GM18507 (cell line): ENCODE measurements around the gene MED16.
"Not testable (repeated sequence)": the region's sequence is repeated elsewhere in the genome, so short reads cannot be mapped to it uniquely, and the experiment has no call there.

ENCODE experiments used
- DNase-seq: peaks from one replicate; pipeline ENCODE4 v3.0.0; 2011; ENCODE audit warnings: low read depth; ENCODE audit not compliant: insufficient read length; ENCODE audit errors: extremely low spot score
- FAIRE-seq: peaks from 2 replicates; lab custom pipeline; 2011; peaks lifted over from hg19 to GRCh38; lab: Jason Lieb, UNC

MED16 gene

DNA sequence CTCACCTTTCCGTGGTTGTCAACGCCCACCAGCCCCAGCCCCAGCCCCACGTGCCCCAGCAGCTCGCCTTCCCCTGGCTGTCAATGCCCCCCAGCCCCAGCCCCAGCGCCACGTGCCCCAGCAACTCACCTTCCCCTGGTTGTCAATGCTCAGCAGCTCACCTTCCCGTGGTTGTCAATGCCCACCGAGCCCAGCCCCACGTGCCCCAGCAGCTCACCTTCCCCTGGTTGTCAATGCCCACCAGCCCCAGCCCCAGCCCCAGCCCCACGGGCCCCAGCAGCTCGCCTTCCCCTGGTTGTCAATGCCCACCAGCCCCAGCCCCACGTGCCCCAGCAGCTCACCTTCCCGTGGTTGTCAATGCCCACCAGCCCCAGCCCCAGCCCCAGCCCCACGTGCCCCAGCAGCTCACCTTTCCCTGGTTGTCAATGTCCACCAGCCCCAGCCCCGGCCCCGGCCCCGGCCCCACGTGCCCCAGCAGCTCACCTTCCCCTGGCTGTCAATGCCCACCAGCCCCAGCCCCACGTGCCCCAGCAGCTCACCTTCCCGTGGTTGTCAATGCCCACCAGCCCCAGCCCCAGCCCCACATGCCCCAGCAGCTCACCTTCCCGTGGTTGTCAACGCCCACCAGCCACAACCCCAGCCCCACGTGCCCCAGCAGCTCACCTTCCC, 14.9 kb downstream of the MED16 start:
- DNase-seq, FAIRE-seq: not testable (repeated sequence)

DNA sequence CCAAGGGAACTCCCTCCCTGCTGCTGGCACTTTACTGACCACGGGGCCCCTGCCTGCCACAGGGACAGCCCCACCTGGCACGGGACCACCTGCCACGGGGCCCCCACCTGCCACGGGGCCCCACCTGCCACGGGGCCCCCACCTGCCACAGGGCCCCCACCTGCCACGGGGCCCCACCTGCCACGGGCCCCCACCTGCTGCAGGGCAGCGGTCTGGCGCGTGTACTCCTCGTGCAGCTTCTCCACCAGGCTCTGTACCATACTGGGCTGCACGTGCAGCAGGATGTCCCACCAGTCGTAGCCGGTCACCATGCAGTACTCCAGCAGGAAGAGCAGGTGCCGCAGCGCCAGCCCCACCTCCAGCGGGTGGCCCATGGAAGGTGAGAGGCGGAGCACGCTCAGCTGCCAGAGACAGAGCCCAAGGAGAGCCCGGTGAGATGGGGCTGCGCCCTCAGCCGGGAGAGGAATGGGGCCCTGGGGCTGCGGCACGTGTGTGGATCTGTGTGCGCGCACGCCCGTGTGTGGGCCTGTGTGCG, 16.1 kb downstream of the MED16 start:
- DNase-seq (no peak), FAIRE-seq (no peak)

DNA sequence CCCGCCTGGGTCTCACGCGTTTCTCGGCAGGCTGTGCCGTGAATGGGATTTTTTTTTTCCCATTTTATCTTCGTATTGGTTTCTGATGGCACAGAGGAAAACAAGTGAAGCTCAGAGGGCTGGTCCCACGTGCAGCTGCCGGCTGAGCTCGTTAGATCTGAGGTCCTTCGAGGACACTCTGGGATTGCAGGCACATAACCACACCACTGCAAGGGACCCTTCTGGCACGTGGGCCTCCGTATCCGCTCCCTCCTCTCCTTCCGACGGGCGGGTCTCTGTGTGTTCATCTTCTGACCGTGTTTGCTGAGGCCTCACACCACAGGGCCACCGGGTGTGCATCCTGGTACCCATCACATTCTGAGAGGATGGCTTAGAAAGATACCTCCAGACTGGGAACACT, 16.9 kb downstream of the MED16 start:
- no peak for FAIRE-seq
- no peak for DNase-seq

DNA sequence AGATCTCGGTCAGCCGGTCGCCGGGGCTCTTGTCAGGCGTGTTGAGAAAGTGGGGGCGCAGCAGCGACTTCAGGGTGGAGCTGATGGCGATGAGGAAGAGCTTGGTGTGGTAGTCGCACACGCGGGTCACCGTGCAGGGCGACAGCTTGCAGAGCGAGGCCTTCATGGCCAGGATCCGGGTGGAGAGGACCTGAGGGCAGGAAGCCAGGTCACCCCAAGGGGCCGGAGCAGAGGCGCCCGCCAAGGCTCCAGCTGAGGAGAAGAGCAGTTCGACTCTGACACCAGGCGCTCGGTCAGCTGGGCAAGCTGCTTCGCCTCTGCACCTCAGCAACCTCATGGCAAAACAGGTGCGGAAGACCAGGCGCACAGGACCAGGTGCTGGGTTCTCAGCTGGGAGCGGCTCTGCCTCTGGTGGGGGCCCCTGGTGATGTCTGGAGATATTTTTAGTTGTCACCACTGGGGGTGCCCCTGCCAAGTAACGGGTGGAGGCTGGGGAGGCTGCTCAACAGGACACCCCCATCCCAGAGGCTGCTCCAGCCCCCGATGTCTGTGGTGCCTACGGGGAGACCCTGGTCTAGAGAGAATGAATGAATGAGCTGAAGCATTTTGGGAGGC, 17.6 kb downstream of the MED16 start:
- no peak for FAIRE-seq
- DNase-seq, result no peak

DNA sequence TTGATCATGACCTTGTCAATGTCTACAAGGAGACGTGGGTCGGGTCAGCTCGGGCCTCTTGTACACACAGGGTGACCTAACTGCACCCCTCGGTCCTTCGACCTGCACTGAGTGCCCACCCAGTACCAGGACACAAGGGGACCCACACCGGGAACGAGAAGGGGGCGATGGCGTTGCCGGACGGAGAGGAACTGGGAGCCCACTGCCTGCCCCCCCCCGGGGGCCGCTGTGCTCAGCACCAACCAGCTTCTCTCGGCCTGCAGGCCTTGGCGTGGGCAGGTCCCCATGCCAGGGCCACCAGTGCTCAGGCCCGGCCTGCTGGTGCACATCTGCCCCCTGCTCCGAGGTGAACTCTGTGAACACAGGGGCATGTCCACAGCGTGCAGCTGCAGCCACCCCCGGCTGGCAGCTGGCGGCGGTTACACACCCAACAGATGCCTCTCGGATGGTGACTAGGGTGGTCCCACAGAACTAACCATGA, 19.4 kb downstream of the MED16 start:
- DNase-seq, result no peak
- FAIRE-seq, result no peak

DNA sequence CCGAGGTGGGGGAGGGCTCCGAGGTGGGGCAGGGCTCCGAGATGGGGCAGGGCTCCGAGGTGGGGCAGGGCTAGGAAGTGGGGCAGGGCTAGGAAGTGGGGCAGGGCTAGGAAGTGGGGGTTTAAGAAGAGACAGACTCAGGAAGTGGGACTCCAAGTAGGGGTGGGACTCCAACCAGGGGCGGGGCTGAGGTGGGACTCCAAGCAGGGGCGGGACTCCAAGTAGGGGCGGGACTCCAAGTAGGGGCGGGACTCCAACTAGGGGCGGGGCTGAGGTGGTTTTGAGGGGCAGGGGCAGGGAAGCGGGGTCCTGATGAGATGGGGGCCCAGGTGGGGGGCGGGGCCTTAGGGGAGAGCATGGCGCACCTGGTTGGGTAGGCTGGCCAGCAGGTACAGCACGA, 19.9 kb downstream of the MED16 start:
- DNase-seq (peak; percentile 58), FAIRE-seq (no peak)

DNA sequence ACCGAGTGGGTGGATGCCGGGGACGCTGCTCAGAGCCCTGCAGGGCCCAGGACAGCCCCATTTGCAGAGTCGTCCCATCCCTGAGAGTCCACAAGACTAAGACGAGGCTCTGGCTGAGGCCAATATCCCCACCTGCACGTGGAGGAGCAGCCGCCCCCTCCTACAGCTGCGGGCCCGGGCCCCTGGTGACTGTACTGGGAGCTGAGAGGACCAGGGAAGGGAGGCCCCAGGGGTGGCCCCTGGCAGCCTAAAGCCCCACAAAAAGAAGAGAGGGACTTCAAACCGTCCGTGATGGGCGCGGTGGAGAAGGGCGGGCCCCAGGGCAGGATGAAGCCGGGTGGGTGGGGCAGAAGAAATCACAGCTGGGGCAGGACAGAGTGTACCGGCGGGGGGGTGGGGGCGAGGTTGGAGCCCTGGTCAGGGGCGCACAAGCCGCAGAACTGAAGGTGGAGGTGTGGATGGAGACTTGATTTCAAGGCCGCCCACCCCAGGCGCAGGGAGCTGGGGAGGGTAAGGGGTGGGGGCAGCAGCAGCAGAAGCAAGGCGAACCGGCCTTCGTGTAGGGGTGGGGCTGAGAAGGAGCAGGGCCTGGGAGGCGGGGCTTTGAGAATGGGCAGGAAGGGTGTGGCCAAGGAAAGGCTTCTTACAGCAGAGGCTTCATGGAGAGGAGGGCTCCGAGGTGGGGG, 20.6 kb downstream of the MED16 start:
- FAIRE-seq, result peak; percentile 88

DNA sequence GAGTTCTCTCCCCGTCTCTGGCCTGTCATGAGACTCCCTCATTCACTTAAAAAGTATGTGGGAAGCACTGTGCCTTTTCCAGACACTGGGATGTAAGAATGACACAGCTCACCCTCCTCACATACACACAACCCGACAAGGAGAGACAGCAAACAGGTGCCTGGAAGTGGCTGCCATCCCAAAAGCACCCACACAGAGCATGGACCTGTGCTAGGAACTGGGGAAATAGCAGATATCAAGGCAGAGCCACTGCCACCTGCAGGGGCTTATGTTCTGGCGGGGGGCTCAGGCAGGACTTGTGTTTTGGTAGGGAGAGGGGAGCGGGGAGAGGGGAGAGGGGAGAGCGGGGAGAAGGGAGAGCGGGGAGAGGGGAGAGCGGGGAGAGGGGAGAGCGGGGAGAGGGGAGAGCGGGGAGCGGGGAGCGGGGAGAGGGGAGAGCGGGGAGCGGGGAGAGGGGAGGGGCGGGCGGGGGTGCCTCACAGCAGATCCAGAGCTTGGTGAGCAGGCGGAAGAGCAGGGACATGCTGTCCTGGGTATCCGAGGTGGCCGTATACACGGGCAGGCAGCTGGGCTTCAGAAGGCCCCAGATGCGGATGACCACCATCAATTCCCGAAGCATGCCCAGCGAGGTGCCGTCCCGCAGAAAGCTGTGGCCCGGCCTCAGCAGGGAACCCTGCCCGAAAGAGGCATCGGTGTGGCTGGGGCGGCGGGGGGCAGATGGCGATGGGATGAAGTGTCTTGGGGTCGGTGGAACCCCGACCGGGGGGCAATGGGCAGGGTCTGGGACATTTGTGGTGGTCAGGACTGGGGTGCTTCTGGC, 21.3 kb downstream of the MED16 start:
- DNase-seq (no peak), FAIRE-seq (no peak)

More for the DNA sequence above, 20.6 kb downstream of the MED16 start:
- peak; percentile 67 for DNase-seq

DNA sequence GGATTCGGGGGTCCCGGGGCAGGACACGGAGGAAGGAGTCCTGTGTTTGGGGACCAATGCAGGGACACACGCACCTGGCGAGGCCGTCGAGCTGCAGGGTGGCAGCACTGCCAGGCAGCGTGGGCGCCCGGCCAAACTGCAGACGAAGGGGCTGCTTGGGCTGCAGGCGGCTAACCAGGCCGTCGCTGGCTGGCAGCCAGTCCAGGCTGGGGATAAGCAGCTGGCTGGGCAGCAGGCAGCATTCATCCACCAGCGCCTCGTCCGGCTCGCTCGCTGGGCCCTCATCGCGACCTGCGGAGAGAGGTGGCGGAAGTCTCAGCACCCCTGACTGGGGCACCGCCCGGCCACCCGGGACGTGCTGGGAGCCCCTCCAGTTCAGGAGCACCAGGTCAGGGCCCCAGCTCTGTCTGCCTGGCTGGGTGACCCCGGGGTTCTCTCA, 22.0 kb downstream of the MED16 start:
- FAIRE-seq (no peak), DNase-seq (no peak)

DNA sequence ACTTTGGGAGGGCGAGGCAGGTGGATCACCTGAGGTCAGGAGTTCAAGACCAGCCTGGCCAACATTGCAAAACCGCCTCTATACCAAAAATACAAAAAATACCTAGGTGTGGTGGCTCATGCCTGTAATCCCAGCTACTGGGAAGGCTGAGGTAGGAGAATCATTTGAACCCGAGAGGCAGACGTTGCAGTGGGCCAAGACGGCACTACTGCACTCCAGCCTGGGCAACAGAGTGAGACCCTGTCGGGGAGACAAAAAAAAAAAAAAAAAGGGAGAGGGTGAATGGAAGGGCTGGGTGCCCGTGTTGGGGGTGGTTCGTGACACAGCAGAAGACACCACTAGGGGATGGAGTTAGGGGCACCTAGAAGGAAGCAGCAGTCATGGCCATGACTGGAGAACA, 22.7 kb downstream of the MED16 start:
- FAIRE-seq (no peak), DNase-seq (no peak)

DNA sequence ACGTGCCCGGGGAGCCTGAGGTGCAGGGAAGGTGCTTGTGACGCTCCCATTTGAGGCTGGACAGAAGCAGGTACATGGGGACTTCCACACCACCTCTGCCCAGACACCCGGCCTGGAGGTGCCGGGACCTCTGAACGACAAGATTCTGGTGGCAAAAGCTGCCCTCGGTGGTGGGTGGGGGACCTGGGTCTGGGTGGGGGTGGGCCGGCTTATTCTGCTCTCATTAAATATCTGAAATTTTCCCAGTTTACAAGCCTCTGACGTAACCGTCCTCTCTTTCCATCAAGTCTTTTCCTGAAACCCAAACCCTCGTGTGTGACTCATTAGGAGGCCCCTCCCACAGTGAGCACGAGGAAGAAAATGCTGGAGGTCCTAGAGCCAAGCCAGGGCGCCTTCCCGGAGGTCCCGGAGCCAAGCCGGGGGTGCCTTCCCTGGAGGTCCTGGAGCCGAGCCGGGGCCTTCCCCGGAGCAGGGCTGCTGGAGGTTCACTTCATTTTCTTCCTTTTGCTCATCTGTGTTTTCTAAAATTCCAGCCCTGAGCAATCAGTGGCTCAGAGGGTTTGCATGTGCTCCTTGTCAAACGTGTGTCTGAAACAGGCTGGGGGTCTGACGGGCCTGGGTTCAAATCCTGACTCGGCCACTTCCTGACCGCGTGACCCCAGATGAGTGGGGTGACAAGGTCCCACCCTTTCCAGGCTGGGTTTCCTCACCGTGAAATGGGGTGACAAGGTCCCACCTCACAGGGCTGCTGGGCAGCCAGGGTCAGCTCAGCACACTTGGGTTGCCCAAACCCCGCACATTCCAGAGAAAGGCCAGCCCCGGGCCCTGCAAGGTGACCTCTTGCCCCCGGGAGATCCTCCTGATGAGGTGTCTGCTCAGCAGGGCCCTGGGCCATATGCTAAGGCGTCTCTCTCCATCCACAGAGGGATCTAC, 23.5 kb downstream of the MED16 start:
- no peak for FAIRE-seq
- no peak for DNase-seq

DNA sequence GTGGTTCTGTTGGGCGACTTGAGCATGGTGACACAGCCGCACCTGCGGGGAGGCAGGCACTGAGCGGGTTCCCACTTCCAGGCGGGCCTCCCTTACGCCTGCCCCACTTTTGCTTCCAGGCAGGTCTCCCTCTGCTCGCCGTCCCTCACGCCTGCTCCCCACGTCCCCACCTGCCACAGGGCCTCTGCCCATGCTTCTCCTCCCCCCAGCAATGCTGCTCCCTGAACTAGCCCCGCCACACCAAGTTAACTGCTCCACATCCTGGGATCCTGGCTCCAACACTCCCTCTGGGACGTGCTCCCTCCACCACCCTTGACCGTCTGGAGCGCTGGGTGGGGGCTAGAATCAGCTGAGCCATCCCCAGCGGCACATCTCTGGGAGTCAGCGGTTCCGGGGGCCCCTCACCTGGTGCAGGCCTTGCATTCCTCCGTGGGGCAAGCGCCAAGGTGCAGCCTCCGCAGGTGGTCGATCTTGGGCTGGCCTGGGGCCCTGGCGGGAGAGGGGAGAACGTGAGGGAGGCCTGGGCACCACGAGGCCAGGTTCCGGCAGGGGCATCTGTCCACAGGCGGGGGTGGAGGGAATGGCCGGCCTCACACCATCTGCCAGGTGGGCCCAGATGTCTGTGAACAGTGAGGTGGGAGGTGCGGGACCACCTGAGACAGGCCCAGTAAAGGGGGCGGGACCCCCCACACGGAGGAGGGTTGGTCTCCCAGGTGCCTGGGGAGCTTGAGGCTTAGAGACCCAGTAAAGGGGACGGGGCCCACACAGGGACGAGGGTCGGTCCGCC, 24.3 kb downstream of the MED16 start:
- FAIRE-seq (no peak), DNase-seq (no peak)

DNA sequence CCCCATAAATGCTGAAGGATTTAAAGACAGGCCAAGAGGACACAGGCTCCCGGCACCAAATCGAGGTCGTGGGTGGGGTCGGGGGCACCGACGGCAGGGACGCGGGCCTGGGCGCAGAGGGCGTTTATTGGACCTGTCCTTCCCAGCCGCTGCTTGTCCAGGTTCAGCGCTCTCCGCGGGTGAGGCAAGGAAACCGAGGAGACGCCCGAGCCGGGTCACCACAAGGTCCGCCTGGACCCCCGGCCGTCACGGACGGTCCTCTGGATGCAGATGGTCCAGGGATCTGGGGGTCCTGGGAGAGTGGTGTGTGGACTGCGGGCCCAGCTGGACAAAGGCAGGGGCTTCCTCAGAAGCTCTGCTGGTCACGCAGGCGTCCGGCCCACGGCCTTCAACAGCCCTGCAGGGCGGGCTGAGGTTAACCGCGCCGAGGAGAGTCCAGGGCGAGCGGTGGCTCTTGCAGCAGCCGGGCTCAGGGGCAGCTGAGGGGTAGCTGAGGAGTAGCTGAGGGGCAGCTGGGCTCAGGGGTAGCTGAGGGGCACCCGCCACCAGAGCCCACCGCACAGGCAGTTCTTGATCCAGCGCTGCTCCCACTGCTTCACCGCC, 25.0 kb downstream of the MED16 start:
- DNase-seq (no peak), FAIRE-seq (no peak)

DNA sequence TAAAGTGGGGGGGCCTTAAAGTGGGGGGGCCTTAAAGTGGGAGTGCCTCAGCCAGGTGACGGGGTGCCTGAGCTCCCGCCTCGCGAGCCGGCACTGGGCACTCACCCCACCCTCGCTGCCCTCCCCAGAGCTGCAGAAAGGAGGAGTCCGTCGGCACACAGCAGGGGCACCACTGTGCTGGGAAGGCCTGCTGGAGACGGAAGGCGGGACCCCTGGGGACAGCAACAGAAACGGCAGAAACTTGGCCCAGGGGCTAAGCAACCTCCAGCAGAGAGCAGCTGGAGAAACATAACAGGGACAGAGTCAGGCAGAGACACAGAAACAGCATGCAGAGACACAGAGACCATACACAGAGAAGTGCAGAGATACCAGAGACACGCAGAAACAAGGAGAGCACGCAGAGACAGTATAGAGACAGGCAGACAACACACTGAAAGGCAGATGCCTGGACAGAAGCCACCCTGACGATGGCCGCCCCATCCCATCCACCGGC, 25.6 kb downstream of the MED16 start:
- DNase-seq (no peak), FAIRE-seq (no peak)

DNA sequence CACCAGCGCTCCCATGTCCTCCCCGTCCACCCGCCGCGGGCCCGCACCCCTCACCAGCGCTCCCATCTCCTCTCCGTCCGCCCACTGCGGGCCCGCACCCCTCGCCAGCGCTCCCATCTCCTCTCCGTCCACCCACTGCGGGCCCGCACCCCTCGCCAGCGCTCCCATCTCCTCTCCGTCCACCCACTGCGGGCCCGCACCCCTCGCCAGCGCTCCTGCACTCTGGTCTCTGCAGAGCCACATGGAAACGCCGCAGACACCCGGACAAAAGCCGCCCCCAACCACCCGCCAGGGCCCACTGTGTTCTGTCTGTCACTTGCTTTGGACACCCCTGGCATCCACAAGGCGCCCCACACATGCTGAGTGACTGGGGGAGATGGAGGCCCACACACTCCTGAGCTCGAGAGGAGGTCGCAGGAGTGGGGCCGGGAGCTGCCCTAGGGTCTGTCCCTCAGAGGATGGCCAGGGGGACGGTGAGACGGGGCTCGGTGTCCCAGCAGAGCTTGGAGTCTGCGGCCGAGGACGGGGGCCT, 26.2 kb downstream of the MED16 start:
- no peak for FAIRE-seq
- DNase-seq, result no peak

DNA sequence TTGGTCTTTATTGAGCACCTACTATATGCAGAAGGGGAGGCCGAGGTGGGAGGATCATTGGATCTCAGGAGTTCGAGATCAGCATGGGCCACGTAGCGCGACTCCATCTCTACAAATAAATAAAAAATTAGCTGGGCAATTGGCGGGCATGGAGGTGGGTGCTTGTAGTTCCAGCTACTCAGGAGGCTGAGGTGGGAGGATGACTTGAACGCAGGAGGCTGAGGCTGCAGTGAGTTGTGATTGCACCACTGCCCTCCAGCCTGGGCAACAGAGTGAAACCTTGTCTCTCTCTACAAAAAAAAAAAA, 29.7 kb downstream of the MED16 start:
- no peak for FAIRE-seq
- DNase-seq, result no peak

DNA sequence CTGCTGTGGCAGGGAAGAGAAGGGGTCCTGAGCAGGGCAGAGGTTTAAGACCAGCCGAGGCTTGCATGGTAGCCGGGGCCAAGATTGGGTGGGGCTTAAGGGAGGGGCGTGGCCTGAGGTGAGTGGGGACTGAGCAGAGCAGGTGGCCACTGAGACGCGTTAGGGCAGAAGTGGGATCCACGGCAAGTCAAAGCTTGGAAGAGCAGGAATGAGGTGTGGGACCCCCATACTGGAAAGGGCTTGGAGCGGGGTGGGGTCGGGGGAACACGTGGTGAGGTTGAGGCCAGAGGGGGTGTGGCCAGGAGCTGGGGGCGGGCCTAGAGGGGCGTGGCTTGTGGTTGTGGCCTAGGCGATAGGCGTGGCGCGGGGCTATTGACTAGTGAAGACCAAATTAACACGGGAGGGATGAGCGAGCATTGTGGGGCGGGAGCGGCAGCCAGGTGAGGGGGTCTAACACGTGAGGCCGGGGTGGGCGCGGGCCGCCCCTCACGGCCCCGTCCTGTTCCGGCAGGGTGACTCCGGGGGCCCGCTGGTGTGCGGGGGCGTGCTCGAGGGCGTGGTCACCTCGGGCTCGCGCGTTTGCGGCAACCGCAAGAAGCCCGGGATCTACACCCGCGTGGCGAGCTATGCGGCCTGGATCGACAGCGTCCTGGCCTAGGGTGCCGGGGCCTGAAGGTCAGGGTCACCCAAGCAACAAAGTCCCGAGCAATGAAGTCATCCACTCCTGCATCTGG, 30.2 kb downstream of the MED16 start:
- DNase-seq, result peak; percentile 70

More for the DNA sequence above, 30.2 kb downstream of the MED16 start:
- FAIRE-seq, result peak; percentile 83
